Activated T-cell treated with anti-CD3 and anti-CD28 coated beads, Interleukin-2, amount 50 U/mL, for 24 hours (primary cell): ENCODE data around the gene KIF14.
"Not testable (repeated sequence)": the region's sequence is repeated elsewhere in the genome, so short reads cannot be mapped to it uniquely, and the experiment has no call there.

Experiments
- DNase-seq: peaks from one replicate; pipeline ENCODE4 v3.0.0-alpha.2; 2020
- H3K27ac Mint-ChIP-seq: 2 replicates; pipeline ENCODE4 v1.8.0; 2020; ENCODE audit warnings: mild to moderate bottlenecking, mixed read lengths
- H3K27me3 Mint-ChIP-seq: 2 replicates; pipeline ENCODE4 v1.8.0; 2020; ENCODE audit warnings: mixed read lengths
- H3K36me3 Mint-ChIP-seq: 2 replicates; pipeline ENCODE4 v1.8.0; 2020; ENCODE audit warnings: low read depth, mixed read lengths
- H3K4me1 Mint-ChIP-seq: 2 replicates; pipeline ENCODE4 v1.8.0; 2020; ENCODE audit warnings: low read depth, mixed read lengths
- H3K4me3 Mint-ChIP-seq: 2 replicates; pipeline ENCODE4 v1.8.0; 2020; ENCODE audit warnings: mild to moderate bottlenecking, moderate library complexity, mixed read lengths
- H3K9me3 Mint-ChIP-seq: 2 replicates; pipeline ENCODE4 v1.8.0; 2020; ENCODE audit warnings: mixed read lengths

KIF14 gene

GRCh38 chr1:200542162-200542561 is 78.4 kb downstream of the KIF14 start:
- Mint-ChIP-seq H3K27me3 (no peaks in the 10 kb centered on the region), H3K4me3 (no peak overlapping the region), H3K36me3 (no peaks in the 10 kb centered on the region), H3K9me3 (no peaks in the 10 kb centered on the region), H3K27ac (no peak overlapping the region), H3K4me1 (peaks cover 10% of the 10 kb centered on the region)
- DNase-seq, result no peak

- Mint-ChIP-seq H3K36me3 (no peaks in the 10 kb centered on the region), H3K4me1 (peaks cover 2% of the 10 kb centered on the region), H3K27ac (no peak overlapping the region)
These were observed 80.3 kb downstream of the KIF14 start for GRCh38 chr1:200540281-200540680.

GRCh38 chr1:200538179-200538578 is 82.4 kb downstream of the KIF14 start:
- no peaks in the 10 kb centered on the region for H3K36me3 Mint-ChIP-seq
- no peaks in the 10 kb centered on the region for H3K27me3 Mint-ChIP-seq
- H3K27ac Mint-ChIP-seq, result no peak overlapping the region
- H3K9me3 Mint-ChIP-seq, result no peaks in the 10 kb centered on the region
- H3K4me3 Mint-ChIP-seq, result no peak overlapping the region
- no peak for DNase-seq
- peaks cover 2% of the 10 kb centered on the region for H3K4me1 Mint-ChIP-seq

More at GRCh38 chr1:200540281-200540680, 80.3 kb downstream of the KIF14 start:
- no peaks in the 10 kb centered on the region for H3K9me3 Mint-ChIP-seq
- no peak overlapping the region for H3K4me3 Mint-ChIP-seq
- no peak for DNase-seq
- no peaks in the 10 kb centered on the region for H3K27me3 Mint-ChIP-seq

GRCh38 chr1:200535605-200536004 is 84.9 kb downstream of the KIF14 start:
- Mint-ChIP-seq H3K4me3 (no peak overlapping the region), H3K27ac (no peak overlapping the region), H3K36me3 (no peaks in the 10 kb centered on the region), H3K4me1 (peaks cover 11% of the 10 kb centered on the region), H3K9me3 (no peaks in the 10 kb centered on the region), H3K27me3 (no peaks in the 10 kb centered on the region)
- no peak for DNase-seq

- H3K9me3 Mint-ChIP-seq, result no peaks in the 10 kb centered on the region
- H3K4me3 Mint-ChIP-seq, result peak overlapping the region; percentile 11
- H3K36me3 Mint-ChIP-seq, result no peaks in the 10 kb centered on the region
- no peak overlapping the region for H3K27ac Mint-ChIP-seq
- H3K27me3 Mint-ChIP-seq, result no peaks in the 10 kb centered on the region
- H3K4me1 Mint-ChIP-seq, result peaks cover 30% of the 10 kb centered on the region
- peak; percentile 46 for DNase-seq
These were observed 89.8 kb downstream of the KIF14 start for GRCh38 chr1:200530623-200531261.

GRCh38 chr1:200528858-200529606 is 91.5 kb downstream of the KIF14 start:
- DNase-seq, result no peak
- Mint-ChIP-seq H3K27me3 (no peaks in the 10 kb centered on the region), H3K9me3 (no peaks in the 10 kb centered on the region), H3K27ac (no peak overlapping the region), H3K4me1 (peaks cover 30% of the 10 kb centered on the region), H3K4me3 (no peak overlapping the region), H3K36me3 (no peaks in the 10 kb centered on the region)

GRCh38 chr1:200527670-200528069 is 92.9 kb downstream of the KIF14 start:
- Mint-ChIP-seq H3K9me3 (no peaks in the 10 kb centered on the region), H3K27me3 (no peaks in the 10 kb centered on the region), H3K4me1 (peaks cover 30% of the 10 kb centered on the region), H3K4me3 (no peak overlapping the region), H3K27ac (no peak overlapping the region), H3K36me3 (no peaks in the 10 kb centered on the region)
- DNase-seq, result no peak

GRCh38 chr1:200526709-200527612 is 93.6 kb downstream of the KIF14 start:
- H3K4me1 Mint-ChIP-seq, result peaks cover 29% of the 10 kb centered on the region
- H3K4me3 Mint-ChIP-seq, result no peak overlapping the region
- no peaks in the 10 kb centered on the region for H3K27me3 Mint-ChIP-seq
- H3K27ac Mint-ChIP-seq, result no peak overlapping the region
- DNase-seq, result no peak
- no peaks in the 10 kb centered on the region for H3K9me3 Mint-ChIP-seq
- H3K36me3 Mint-ChIP-seq, result no peaks in the 10 kb centered on the region

- no peaks in the 10 kb centered on the region for H3K9me3 Mint-ChIP-seq
- H3K36me3 Mint-ChIP-seq, result no peaks in the 10 kb centered on the region
- no peak overlapping the region for H3K4me3 Mint-ChIP-seq
- no peaks in the 10 kb centered on the region for H3K27me3 Mint-ChIP-seq
- H3K4me1 Mint-ChIP-seq, result peaks cover 16% of the 10 kb centered on the region
- no peak for DNase-seq
- H3K27ac Mint-ChIP-seq, result no peak overlapping the region
These were observed 95.2 kb downstream of the KIF14 start for GRCh38 chr1:200525090-200525987.

GRCh38 chr1:200524551-200524950 is 96.0 kb downstream of the KIF14 start:
- not testable (repeated sequence) for H3K4me3 Mint-ChIP-seq, H3K9me3 Mint-ChIP-seq, DNase-seq, H3K27ac Mint-ChIP-seq, H3K27me3 Mint-ChIP-seq, H3K36me3 Mint-ChIP-seq
- H3K4me1 Mint-ChIP-seq, result peaks cover 11% of the 10 kb centered on the region

- no peak overlapping the region for H3K4me3 Mint-ChIP-seq
- H3K9me3 Mint-ChIP-seq, result no peaks in the 10 kb centered on the region
- peaks cover 7% of the 10 kb centered on the region for H3K4me1 Mint-ChIP-seq
- H3K27me3 Mint-ChIP-seq, result no peaks in the 10 kb centered on the region
- DNase-seq, result no peak
- H3K36me3 Mint-ChIP-seq, result no peaks in the 10 kb centered on the region
- H3K27ac Mint-ChIP-seq, result no peak overlapping the region
These were observed 96.5 kb downstream of the KIF14 start for GRCh38 chr1:200524092-200524491.

- no peaks in the 10 kb centered on the region for H3K27me3 Mint-ChIP-seq
- H3K4me3 Mint-ChIP-seq, result no peak overlapping the region
- H3K36me3 Mint-ChIP-seq, result no peaks in the 10 kb centered on the region
- H3K4me1 Mint-ChIP-seq, result no peaks in the 10 kb centered on the region
- no peaks in the 10 kb centered on the region for H3K9me3 Mint-ChIP-seq
- H3K27ac Mint-ChIP-seq, result no peak overlapping the region
- DNase-seq, result no peak
These were observed 99.8 kb downstream of the KIF14 start for GRCh38 chr1:200520735-200521134.

GRCh38 chr1:200518524-200518923 is 102.0 kb downstream of the KIF14 start:
- Mint-ChIP-seq H3K27me3 (no peaks in the 10 kb centered on the region), H3K27ac (no peak overlapping the region), H3K4me3 (no peak overlapping the region), H3K36me3 (no peaks in the 10 kb centered on the region), H3K4me1 (no peaks in the 10 kb centered on the region), H3K9me3 (no peaks in the 10 kb centered on the region)
- no peak for DNase-seq

GRCh38 chr1:200512191-200512590 is 108.4 kb downstream of the KIF14 start:
- Mint-ChIP-seq H3K36me3 (no peaks in the 10 kb centered on the region), H3K4me3 (no peak overlapping the region), H3K27ac (no peak overlapping the region), H3K9me3 (no peaks in the 10 kb centered on the region), H3K4me1 (peaks cover 2% of the 10 kb centered on the region), H3K27me3 (peaks cover 9% of the 10 kb centered on the region)
- no peak for DNase-seq
